Tibial nerve (tissue), 4 donors: ENCODE measurements around the gene PUSL1.
"Not testable (repeated sequence)": the region's sequence is repeated elsewhere in the genome, so short reads cannot be mapped to it uniquely, and the experiment has no call there.

Experiments
- EP300 ChIP-seq, 2 donors: sonication (generic); formaldehyde crosslinking; IDR thresholded peaks; one replicate each; pipeline ENCODE4 v1.6.1; 2017; ENCODE audit warnings: antibody characterized with exemption in 2 of 2, mild to moderate bottlenecking in 1 of 2
- POLR2A ChIP-seq, 2 donors: fragments of 450-650 bp; IDR thresholded peaks; one replicate each; pipeline ENCODE4 v1.6.1; 2017; ENCODE audit warnings: antibody characterized with exemption in 2 of 2, mild to moderate bottlenecking in 2 of 2, moderate library complexity in 2 of 2
- TF ChIP-seq, protein P1 (sequence below), 5 experiments: fragments of 200-600 bp in 3 of 5; fragments of 450-650 bp in 2 of 5; sonication (generic) in 3 of 5; IDR thresholded peaks; one replicate each; pipeline ENCODE4 v1.5.1; 2016 to 2019; ENCODE audit warnings: antibody characterized with exemption in 5 of 5, mild to moderate bottlenecking in 3 of 5, moderate library complexity in 2 of 5

DNA sequence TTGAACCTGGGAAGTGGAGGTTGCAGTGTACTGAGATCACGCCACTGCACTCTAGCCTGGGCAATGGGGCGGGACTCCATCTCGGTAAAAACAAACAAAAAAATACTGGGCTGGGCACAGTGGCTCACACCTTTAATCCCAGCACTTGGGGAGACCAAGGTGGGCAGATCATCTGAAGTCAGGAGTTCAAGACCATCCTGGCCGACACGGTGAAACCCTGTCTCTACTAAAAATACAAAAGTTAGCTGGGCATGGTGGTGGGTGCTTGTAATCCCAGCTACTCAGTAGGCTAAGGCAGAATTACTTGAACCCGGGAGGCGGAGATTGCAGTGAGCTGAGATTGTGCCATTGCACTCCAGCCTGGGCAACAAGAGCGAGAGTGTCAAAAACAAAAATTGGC lies 7.8 kb downstream of the PUSL1 start:
- TF ChIP-seq, protein P1, sequence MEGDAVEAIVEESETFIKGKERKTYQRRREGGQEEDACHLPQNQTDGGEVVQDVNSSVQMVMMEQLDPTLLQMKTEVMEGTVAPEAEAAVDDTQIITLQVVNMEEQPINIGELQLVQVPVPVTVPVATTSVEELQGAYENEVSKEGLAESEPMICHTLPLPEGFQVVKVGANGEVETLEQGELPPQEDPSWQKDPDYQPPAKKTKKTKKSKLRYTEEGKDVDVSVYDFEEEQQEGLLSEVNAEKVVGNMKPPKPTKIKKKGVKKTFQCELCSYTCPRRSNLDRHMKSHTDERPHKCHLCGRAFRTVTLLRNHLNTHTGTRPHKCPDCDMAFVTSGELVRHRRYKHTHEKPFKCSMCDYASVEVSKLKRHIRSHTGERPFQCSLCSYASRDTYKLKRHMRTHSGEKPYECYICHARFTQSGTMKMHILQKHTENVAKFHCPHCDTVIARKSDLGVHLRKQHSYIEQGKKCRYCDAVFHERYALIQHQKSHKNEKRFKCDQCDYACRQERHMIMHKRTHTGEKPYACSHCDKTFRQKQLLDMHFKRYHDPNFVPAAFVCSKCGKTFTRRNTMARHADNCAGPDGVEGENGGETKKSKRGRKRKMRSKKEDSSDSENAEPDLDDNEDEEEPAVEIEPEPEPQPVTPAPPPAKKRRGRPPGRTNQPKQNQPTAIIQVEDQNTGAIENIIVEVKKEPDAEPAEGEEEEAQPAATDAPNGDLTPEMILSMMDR (IDR thresholded peaks at IDR 0.05), result not testable (repeated sequence)
- not testable (repeated sequence) for TF ChIP-seq POLR2A, EP300 (IDR thresholded peaks at IDR 0.05)
